ENCODE results near the gene SLC9A9. TPM values are rescaled to one million over a fixed set of nuclear protein-coding genes. Genes with fewer than 3 reads are reported as not detected.

The SLC9A9 gene
- total and polyA plus RNA-seq, 2 of the 8 experiments (the other 6 are each of a cell fraction or from before 2014, with no cell fraction given), result 0.48 to 1.1 TPM

- H2AFZ ChIP-seq (ENCODE audit: low read length), result no peak overlapping the region
- no peak overlapping the region for H3K4ac ChIP-seq (replicated peaks; ENCODE audit: insufficient read length, low read depth, low read length)
- H2BK15ac ChIP-seq (ENCODE audit: low read length), result no peak overlapping the region
- H2BK120ac ChIP-seq (replicated peaks; ENCODE audit: low read depth, low read length), result no peak overlapping the region
- H3K23ac ChIP-seq (ENCODE audit: insufficient read length), result no peak overlapping the region
- no peaks in the 10 kb centered on the region for H3K79me2 ChIP-seq (ENCODE audit: control insufficient read depth in 1 of 2, insufficient read depth in 2 of 2, low read length in 2 of 2)
- H3K4me2 ChIP-seq (ENCODE audit: insufficient read depth in 1 of 2, low read depth in 2 of 2, low read length in 2 of 2), result no peak overlapping the region
- no peak overlapping the region for H3K9ac ChIP-seq (replicated peaks in 1 of 4; ENCODE audit: extremely low read depth in 1 of 4, low read depth in 3 of 4, low read length in 3 of 4)
- H4K8ac ChIP-seq (ENCODE audit: extremely low read depth, insufficient read depth, low read length), result no peak overlapping the region
- H3K27me3 ChIP-seq (replicated peaks in 1 of 4; ENCODE audit: control insufficient read depth in 3 of 4, extremely low read depth in 1 of 4, insufficient read depth in 3 of 4, low read length in 3 of 4), result no peaks in the 10 kb centered on the region
- H3K18ac ChIP-seq (ENCODE audit: extremely low read depth, low read length), result no peak overlapping the region
- no peak overlapping the region for H4K91ac ChIP-seq (replicated peaks; ENCODE audit: insufficient read length, low read length)
- no peaks in the 10 kb centered on the region for H3K23me2 ChIP-seq (ENCODE audit: low read depth, low read length)
- CTCF ChIA-PET (ENCODE audit: partially characterized antibody), result interaction anchor here (0.6 kb wide), 1 partner anchor 17 kb away, joined by 3 read pairs; no protein-coding TSS in a partner anchor
- no peaks in the 10 kb centered on the region for H3K9me3 ChIP-seq (ENCODE audit: insufficient read depth in 2 of 2, low read depth in 1 of 2, low read length in 1 of 2)
- H3K36me3 ChIP-seq (ENCODE audit: control insufficient read depth in 2 of 4, insufficient read depth in 4 of 4, low read length in 3 of 4), result no peaks in the 10 kb centered on the region
- H2AK5ac ChIP-seq (ENCODE audit: low read depth, low read length), result no peak overlapping the region
- H3K79me1 ChIP-seq (ENCODE audit: low read depth, low read length), result no peaks in the 10 kb centered on the region
- H3K56ac ChIP-seq (replicated peaks; ENCODE audit: insufficient read length, low read depth, low read length), result no peak overlapping the region
- H4K20me1 ChIP-seq (replicated peaks in 1 of 2; ENCODE audit: control insufficient read depth in 1 of 2, insufficient read depth in 2 of 2, low read length in 2 of 2), result no peaks in the 10 kb centered on the region
- H2BK12ac ChIP-seq (ENCODE audit: low read depth, low read length), result no peak overlapping the region
- WGBS, 2 experiments (ENCODE audit: extremely low coverage in 1 of 2, insufficient coverage in 1 of 2, insufficient read length in 1 of 2, insufficient replicate concordance in 2 of 2, low coverage in 1 of 2, low lambda C conversion rate in 2 of 2, missing lambda C conversion rate in 1 of 2), result 94% methylated on average over 2 of the region's 2 CpGs; no CpG with 5 or more reads in 1 of the 2 experiments
- H3K4me3 ChIP-seq (ENCODE audit: extremely low read depth in 1 of 4, insufficient read depth in 2 of 4, low read depth in 3 of 4, low read length in 4 of 4), result no peak overlapping the region
- H3K27ac ChIP-seq (ENCODE audit: low read depth, low read length), result no peak overlapping the region
- peaks cover 0 to 3% (median 1%) of the 10 kb centered on the region in 4 experiments; a peak in 4 of 7 replicates for H3K4me1 ChIP-seq (replicated peaks in 1 of 4; ENCODE audit: control insufficient read depth in 3 of 4, insufficient read depth in 4 of 4, low read length in 3 of 4)
- H2BK20ac ChIP-seq (ENCODE audit: low read length), result no peak overlapping the region
- DNase-seq (ENCODE audit: low read depth in 1 of 2, low spot score in 2 of 2) (no peak), FAIRE-seq (no peak)
- POLR2A ChIA-PET (ENCODE audit: partially characterized antibody), result no interaction called here
- no peak overlapping the region for H4K5ac ChIP-seq (ENCODE audit: insufficient read length, low read depth, low read length)
- no peak overlapping the region for H3K14ac ChIP-seq (ENCODE audit: insufficient read length)
- H2BK5ac ChIP-seq (ENCODE audit: low read depth, low read length), result no peak overlapping the region
- TF ChIP-seq USF2 (IDR thresholded peaks at IDR 0.05; ENCODE audit: low read length) (no peak), NRF1 (IDR thresholded peaks at IDR 0.05; ENCODE audit: low read depth, low read length) (no peak), MAFK (IDR thresholded peaks at IDR 0.05; ENCODE audit: low read depth, low read length) (no peak), HDAC6 (IDR thresholded peaks at IDR 0.05; ENCODE audit: low read depth, low read length) (no peak), ASH2L (IDR thresholded peaks at IDR 0.05; ENCODE audit: low read length) (no peak), CREB1 (IDR thresholded peaks at IDR 0.05) (no peak), POLR2AphosphoS5 (IDR thresholded peaks at IDR 0.05; ENCODE audit: low read depth, low read length) (no peak), MAX (IDR thresholded peaks at IDR 0.05) (no peak), GABPA (IDR thresholded peaks at IDR 0.05; ENCODE audit: borderline replicate concordance, insufficient read depth, low read length) (no peak), TAF1 (IDR thresholded peaks at IDR 0.05; ENCODE audit: low read depth, low read length) (no peak), SRF (IDR thresholded peaks at IDR 0.05; ENCODE audit: low read depth, low read length) (no peak), KDM5A (IDR thresholded peaks at IDR 0.05; ENCODE audit: low read length) (no peak), RFX5 (IDR thresholded peaks at IDR 0.05; ENCODE audit: borderline replicate concordance, low read depth, low read length) (no peak), BACH1 (IDR thresholded peaks at IDR 0.05; ENCODE audit: low read length) (no peak)
- TF ChIP-seq, protein P1, sequence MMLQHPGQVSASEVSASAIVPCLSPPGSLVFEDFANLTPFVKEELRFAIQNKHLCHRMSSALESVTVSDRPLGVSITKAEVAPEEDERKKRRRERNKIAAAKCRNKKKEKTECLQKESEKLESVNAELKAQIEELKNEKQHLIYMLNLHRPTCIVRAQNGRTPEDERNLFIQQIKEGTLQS (IDR thresholded peaks at IDR 0.05; ENCODE audit: insufficient read depth, low read depth, low read length), result no peak
Measured at GRCh38 chr3:143810953-143811265, 37.4 kb downstream of the SLC9A9 start.
